Measurements from ENCODE around the gene FBXO9.
A peak's percentile ranks its signal among the peaks of the same experiment; 100 is the strongest.

The FBXO9 gene

DNA sequence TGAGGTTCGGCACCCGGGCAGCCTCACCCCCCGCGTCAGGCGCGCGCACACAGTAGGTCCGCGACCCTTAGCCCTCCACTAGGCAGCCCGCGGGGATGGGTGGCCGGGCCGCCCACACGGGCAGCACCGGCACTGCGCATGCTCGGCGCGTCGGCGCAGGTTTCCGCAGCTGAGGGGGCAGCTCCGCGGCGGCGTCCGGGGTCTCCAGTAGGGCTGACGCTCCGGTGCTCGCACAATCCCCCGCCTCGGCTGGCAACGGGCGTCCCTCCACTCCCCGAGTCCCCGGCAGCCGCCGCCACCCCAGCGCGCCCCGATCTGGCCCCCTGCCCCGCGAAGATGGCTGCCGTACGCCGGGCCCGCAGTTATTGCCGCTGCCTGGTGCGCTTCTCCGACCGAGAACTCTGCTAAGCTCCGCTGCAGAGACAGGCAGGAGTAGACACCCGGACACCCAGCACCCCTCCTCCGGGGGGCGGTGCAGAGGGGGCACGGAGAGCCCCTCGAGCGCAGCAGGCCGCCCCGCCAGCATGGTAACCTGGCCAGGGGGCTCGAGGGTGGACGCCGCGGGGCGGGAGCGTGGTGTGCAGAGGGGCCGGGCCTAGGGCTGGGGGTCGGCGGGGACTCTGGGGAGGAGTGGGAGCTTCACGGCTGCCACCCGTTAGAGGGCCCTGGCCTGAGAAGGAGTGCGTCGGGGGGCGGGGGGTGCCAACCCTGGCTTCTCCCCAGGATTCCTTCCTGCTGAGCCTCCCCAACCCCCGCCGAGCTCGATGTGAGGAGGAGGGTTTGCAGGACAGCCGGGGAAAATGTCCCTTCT is at the start of gene FBXO9:
FBXO9 (plus strand) TSS at position 139 of the 811 bp plus-strand sequence; CDS start at position 525, 386 bp downstream.
- DNase-seq (ENCODE audit: low read depth): peak; percentile 73

DNA sequence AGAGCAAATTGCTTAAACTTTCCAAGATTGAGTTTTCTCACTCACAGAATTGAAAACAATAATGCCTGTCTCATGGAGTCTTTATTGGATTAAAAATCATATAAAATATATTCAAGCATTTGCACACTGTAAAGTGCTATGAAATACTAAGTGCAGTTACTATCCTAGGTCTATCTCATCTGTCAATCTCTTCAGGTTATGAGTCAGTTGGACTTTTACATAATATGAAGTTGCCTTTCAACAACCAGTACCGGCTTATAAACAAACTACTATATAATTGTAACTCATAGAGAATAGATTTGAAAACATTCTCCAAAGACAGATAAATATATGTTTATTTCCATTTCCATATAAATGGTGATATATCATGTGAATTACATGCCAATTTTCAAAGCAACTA is 49.7 kb upstream of the FBXO9 start:
- DNase-seq (ENCODE audit: low read depth): no peak

DNA sequence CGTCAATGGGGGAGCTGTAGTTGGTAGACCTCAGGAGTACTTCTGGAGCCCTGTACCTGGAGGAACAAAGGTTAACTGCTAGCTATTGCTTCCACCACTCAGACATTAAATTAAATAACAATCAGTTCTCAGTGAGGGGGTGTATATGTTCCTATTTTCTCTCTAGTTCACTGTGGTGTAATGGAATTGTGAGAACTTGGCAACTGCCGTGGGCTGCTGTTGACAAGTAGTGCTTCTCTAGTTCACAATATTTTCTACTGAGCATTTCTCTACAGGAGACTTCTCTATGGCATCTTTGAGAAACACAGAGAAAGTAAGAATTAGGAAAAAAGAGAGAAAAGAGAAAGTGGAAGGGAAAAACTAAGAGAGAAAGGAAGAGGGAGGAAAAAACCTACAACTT is 46.8 kb upstream of the FBXO9 start:
- no peak for DNase-seq (ENCODE audit: low read depth)

DNA sequence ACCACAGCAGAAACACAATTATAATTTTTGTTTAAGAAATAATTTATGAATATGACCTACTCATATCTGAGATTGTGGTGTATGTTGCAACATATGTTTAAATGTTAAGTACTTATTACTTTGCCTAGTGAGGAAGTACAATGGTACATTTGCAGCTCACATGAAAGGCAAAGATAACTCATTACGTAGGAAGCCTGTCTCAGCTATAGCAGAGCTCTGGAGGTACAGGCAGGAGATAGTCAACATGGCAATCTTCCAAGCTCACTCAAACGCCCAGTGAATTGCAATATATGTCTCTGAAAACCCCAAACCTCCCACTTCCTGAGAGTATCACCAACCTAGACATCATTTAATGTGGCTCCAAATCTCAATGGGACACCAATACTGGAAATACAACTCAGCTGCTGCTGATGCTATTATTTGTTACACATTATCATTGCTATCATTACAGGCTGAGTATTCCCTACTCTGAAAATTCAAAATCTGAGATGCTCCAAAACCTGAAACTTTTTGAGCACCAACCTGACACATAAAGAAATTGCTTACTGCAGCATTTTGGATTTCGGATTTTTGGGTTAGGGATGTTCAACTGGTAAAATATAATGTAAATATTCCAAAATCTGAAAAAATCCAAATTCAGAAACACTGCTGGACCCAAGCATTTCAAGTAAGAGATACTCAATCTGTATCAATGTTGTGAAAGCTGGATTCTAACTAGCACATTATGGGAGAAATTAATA is 45.0 kb upstream of the FBXO9 start:
- no peak for DNase-seq (ENCODE audit: low read depth)

DNA sequence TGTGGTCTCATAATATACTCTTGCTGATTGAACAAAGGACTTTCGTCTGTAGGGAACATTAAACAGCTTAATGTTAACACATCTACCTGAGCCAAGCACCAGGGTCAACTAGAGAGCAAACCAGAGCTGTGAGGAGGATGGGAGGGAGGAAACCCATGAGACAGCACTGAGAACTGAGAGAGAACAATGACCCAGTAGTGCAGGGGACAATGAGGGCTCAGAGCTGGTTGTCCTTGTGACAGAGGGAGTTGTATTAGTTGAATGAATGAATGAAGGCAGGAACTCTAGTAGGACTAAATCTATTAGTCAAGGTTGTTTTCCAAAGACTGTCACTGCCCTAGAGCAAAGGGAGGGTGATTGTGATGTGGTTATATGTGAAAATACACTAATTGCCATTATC is 41.9 kb upstream of the FBXO9 start:
- DNase-seq (ENCODE audit: low read depth): no peak

DNA sequence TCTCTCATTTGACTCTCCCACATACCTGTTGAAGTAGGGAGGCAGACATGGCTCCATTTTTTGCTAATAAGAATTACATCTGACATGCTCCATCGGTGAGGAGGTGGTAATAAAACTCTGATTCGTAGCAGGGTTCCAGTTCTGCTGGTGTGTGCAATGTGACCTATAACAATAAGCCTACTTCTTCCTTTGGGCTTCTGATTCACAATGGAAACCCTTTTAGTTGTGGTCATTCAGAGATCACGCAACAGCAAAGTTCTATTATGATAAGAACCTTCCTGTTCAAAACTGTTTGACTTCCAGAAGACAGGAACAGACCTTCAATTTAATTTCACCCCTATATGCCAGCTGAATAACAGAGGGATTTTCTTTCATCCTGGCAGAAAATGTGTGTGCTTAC is 38.7 kb upstream of the FBXO9 start:
- DNase-seq (ENCODE audit: low read depth): no peak

DNA sequence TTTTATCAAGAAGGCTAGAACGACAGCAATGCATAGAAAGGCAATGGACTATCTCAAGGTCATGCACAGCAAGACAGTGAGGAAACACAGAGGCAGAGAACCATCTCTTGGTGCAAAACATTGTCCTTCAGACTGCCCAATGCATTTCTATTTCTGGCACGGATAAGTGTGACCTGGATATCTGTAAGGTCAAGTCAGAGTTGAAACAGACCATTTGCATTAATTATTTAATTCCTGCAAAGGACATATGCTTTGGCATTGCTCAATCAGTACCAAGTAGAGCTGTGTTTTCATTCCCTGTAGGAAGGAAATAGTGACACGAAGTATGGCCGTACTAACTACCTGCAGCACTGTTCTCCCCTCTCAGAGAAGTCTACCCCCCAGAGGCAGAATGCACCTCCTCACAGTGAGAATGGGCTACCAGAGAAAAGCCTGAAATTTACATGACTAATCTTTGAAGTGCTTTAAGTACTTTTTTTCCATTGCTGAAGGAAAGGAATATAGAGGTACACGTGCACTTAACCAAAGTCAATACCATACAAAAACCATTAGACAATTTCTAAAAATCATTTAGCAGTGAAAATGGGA is 38.0 kb upstream of the FBXO9 start:
- no peak for DNase-seq (ENCODE audit: low read depth)

DNA sequence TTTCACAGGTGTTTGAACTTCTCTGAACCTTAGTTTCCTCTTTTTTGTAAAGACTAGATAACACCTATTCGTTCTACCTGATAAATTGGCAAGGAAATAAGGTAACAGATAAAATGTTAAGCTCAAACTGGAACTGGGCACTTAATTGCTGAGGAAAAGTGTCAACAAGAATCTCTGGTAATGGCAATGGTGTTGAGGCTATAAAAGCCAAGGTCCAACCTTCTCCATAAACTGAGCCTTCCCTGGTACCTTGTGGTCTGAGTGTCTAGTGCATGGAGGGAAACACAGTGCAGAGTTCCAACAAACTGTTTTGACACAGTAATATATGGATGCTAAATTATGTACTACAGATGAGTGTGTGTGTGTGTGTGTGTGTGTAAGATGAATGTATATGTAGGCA is 36.7 kb upstream of the FBXO9 start:
- DNase-seq (ENCODE audit: low read depth): no peak

DNA sequence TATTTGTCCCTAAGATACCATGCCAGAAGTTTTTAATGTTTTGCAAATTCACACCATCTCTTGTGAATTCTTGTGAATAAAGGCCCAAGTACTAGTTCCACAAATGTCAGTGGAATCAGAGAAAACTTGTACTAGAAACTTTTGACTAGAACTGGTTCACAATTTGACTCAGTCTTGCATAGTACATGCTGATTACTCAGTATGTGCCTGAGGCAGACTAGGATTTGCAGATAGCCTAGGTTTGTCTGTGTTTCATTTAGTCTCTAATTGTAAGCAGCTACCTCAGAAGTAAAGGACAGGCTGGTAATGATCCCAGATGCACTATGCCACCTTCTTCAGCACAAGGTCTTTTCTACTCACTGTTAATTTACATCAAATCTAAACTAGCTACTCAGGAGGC is 35.9 kb upstream of the FBXO9 start:
- no peak for DNase-seq (ENCODE audit: low read depth)

DNA sequence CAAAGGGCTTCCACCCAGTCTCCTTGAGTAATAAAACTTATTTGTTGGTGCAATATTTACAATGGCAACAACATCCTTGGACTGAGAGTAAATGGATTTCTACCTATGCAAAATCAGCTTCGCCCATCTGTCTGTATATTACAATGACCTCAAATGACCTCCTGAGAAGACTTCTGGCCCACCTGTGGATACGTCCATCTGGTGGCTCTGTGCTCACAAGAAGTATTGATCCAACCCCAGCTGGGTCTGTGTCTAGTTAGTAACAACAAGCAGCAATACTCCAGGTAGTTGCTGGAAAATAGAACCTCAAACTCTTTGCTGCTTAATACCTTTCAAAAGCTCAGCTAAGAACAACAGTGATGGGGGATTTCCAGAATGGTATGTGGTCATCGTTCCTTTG is 35.4 kb upstream of the FBXO9 start:
- DNase-seq (ENCODE audit: low read depth): no peak

DNA sequence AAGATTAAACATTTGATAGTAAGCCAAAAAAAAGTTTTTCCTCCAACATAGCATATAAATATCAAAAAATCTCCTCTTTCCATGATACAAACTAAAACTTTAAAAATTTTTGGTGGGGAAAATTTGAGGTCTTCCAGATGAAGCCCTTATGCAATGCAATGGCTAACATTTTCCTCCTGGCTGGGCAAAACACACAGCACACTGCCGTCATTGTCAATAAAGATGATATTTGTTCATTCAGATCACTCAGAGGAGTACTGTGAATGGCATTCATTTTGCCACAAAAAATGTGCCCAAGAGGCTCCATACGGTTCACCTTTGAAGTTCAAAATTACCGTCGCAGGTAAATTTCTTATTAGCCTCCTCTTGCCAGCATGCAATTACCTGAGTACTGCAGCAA is 33.9 kb upstream of the FBXO9 start:
- no peak for DNase-seq (ENCODE audit: low read depth)

DNA sequence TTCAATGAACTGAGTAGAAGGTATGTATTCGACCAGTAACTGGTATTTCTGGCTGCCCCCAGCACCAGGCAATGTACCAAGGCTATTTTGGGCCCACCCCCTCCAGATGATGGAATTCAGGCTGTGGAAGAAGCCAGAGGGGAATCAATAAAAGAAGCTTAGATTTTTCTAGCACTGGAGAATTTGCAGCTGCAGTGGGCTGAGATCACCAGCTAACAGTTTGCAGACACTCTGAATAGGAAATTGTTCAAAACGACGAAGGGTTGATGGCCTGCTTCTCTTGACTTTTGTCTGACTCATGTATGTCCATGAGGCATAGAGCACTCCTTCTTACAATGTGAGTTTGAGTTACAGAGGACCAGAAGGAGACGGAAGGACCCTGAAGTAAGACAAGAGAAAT is 32.4 kb upstream of the FBXO9 start:
- DNase-seq (ENCODE audit: low read depth): no peak

DNA sequence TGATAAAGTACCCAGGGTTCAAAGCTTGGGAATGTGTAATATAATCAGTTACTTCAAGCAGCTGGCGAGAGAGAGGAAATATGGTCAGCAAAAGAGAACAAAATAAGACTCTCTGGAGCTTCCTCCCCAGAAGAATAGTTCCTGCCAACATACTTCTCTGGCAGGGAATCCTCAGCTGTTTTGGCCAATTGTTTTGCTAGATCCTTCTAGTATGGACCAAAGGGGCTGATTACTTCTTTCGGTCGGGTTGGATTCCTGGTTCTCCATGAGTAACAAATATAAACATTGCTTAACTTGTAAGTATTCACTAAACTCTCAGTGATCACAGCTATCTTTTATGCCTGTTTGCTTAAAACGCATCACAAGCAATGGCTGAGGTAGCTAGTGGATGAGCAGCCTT is 31.4 kb upstream of the FBXO9 start:
- no peak for DNase-seq (ENCODE audit: low read depth)

DNA sequence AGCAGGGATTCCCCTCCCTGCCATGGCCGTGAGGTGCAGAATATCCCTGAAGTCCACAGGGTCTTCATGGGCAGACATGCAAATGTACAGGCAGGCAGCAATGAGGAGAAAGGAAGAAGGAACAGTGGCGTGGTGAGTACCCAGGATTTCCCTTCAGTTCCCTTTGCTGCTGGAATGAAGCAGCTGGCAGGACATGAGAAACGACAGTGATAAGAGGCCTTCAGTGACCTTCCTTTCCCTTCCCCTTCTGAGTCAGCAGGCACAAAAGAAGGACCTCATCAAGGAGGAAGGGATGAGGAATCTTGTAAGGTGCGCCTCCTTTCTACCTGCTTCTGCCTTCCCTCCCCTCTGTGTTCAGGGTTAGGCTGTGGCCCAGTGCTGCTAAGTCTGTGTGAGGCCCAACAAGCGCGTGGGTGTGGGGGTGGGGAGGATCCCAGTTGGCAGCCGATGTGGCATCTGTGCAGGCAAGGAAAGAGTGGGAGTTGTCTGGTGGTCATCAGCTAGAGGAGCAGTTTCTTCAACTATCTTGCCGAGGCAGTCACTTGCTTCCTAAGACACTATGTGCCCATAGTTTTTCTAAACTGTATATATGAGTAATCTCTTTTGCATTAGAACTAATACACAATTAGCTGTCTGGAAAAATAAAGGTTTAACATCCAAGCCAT is 29.5 kb upstream of the FBXO9 start:
- no peak for DNase-seq (ENCODE audit: low read depth)

DNA sequence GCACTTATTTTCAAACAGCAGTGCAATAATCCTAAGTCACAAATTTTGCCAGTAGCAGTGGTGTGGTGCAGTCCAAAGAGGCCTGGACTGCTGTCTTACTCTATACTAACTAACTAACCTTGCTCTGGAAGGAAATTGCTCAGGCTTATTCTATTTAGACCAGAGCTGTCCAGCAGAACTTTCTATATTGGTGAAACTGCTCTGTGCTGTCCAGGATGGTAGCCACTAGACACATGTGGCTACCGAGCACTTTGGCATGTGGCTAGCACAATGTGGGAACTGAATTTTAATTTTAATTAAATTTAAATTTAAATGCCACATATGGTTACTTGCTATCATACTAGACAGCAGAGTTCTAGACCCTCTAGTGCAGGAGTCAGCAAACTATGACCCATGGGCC is 27.1 kb upstream of the FBXO9 start:
- DNase-seq (ENCODE audit: low read depth): no peak

DNA sequence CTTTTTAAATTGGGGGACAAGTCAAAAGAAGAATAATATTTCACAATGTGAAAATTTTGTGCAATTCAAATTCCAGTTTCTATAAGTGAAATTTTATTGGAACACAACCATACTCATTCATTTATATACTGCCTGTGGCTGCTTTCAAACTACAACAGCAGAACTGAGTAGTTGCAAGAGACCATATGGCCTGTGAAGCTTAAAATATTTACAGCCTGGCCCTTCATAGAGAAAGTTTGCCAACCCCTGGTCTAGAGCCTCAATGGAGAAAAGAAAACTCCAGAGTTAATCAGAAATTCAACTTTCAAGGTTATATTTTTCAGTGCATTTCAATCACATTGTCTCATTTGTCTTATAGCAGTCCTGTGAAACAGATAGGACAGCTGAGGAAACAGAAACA is 26.6 kb upstream of the FBXO9 start:
- DNase-seq (ENCODE audit: low read depth): no peak

DNA sequence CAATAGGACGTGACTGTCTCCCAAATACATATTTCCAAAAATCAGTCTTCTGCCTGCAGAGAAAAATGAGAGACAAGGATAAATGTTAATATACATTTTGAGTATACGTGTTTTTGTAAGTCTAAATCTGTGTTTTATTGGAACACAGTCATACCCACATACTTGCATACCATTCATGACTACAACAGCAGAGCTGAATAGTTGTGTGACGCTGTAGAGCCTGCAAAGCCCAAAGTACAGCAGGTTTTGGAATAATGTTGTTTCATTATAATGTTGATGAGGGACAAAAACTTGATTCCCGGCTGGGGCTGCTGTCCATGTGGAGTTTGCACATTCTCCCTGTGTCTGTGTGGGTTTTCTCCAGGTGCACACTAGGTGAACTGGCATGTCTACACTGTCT is 23.8 kb upstream of the FBXO9 start:
- no peak for DNase-seq (ENCODE audit: low read depth)

DNA sequence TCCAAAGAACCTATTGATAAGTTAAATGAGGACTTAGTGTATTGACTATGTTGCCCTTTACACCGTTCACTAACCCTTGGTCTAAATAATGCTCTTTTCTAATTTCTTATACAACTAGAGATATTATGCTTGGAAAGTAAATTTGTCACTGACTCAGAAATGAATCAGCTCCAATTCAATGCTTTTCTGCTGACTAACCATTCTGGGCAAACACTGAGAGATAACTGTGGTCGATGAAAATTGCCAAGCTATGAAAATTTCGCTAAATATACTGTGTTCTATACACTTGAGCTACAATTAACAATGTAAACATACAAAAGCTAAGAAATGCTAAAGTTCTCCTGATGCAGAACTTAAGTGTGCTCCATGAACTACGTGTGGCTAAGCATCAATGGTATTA is 23.1 kb upstream of the FBXO9 start:
- no peak for DNase-seq (ENCODE audit: low read depth)

DNA sequence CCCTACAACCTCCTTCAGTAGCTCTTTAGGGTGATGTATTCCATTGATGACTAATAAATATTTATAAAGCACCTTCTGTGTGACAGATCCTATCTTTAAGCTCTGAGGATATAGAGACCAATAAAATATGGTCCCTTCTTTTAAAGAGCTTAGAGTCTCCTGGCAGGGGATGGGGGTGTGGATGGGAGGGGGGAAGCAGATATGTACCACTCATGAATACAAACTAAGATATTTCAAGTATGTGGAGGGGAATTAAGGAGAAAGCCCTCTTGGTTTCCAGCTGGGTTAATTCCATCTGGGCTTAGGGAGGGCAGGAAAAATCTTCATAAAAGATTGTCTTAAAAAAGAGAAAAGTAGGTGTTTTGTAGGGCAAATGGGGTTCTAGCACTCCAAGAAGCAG is 21.6 kb upstream of the FBXO9 start:
- DNase-seq (ENCODE audit: low read depth): no peak

DNA sequence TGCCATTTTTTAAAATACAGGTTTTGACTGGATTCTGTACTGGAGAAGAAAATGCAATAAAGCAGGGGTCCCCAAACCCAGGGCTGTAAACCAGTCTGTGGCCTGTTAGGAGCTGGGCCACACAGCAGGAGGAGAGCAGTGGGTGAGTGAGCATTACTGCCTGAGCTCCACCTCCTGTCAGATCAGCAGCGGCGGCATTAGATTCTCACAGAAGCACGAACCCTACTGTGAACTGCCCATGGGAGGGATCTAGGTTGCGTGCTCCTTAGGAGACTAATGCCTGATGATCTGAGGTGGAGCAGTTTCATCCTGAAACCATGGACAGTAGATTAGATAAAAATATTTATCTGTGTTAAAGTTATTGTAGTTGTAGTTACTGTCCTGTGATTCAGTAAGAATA is 21.1 kb upstream of the FBXO9 start:
- no peak for DNase-seq (ENCODE audit: low read depth)

DNA sequence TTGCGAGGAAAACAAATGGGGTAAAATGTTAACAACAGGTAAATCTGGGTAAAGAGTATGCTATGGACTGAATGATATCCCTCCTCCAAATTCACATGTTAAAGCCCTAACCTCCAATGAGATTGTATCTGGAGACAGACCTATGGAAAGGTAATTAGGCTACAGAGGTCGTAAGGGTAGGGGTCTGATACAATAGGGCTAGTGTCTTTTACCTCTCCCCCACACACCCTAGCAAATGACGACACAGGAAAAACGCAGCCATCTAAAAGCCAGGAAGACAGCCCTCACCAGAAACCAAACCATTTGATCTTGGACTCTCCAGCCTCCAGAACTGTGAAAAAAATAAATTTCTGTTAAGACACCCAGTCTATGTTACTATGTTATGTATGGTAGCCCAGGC is 20.6 kb upstream of the FBXO9 start:
- DNase-seq (ENCODE audit: low read depth): no peak

DNA sequence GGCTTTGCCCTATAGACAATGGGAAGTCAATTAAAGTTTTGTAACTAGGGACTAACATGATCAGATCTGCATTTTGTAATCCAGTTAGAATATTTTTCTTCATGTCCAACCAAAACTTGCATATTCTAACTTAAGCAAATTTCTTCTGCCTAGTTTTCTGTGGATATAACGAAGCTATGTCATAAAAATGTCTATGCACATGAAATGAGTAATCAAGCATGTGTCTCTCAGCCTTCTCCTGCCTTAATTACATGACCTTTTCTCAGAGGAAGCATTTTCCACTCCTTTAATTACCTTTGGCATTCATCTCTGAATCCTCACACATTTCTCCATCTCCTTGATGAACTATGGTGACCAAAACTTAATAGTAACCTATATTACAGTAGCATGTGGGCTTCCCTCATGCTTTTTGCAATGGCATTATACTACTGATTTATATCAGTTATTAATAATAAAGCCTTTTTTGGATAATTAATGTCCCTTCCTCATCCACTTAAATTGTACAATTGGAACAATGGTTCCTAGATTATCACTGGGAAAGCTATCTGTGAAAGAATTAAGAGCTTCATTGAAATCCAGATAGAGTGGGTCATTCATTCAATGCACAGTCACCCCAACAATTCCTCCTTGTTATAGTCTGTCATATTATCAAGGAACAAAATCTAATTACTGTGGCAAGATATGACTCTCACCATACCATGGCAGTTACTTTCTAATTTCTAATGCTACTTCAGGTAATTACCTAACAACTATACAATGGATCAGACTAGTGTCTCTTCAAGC is 19.1 kb upstream of the FBXO9 start:
- no peak for DNase-seq (ENCODE audit: low read depth)
